Measurements from ENCODE around the gene TRMO.

GRCh38 chr9:97905228-97905627, 17.1 kb downstream of the TRMO start:
- TF ChIP-seq CTCF (IDR thresholded peaks at IDR 0.05), result no peak
- TF ChIP-seq POLR2A (IDR thresholded peaks at IDR 0.05), result no peak
